Measurements from ENCODE around the gene MYO1B.

MYO1B gene

GRCh38 chr2:191355170-191355758, 110.1 kb downstream of the MYO1B start:
- DNase-seq (ENCODE audit: extremely low read depth in 1 of 2, low read depth in 1 of 2), result no peak

- DNase-seq (ENCODE audit: extremely low read depth in 1 of 2, low read depth in 1 of 2), result no peak
Measured at GRCh38 chr2:191357678-191358077, 112.5 kb downstream of the MYO1B start.

- no peak for DNase-seq (ENCODE audit: extremely low read depth in 1 of 2, low read depth in 1 of 2)
Measured at GRCh38 chr2:191358325-191359025, 113.3 kb downstream of the MYO1B start.

GRCh38 chr2:191359133-191359532, 113.9 kb downstream of the MYO1B start:
- no peak for DNase-seq (ENCODE audit: extremely low read depth in 1 of 2, low read depth in 1 of 2)

GRCh38 chr2:191360918-191361317, 115.7 kb downstream of the MYO1B start:
- DNase-seq (ENCODE audit: extremely low read depth in 1 of 2, low read depth in 1 of 2), result no peak

GRCh38 chr2:191362841-191363240, 117.6 kb downstream of the MYO1B start:
- DNase-seq (ENCODE audit: extremely low read depth in 1 of 2, low read depth in 1 of 2), result no peak

GRCh38 chr2:191363267-191363666, 118.1 kb downstream of the MYO1B start:
- DNase-seq (ENCODE audit: extremely low read depth in 1 of 2, low read depth in 1 of 2), result no peak

- no peak for DNase-seq (ENCODE audit: extremely low read depth in 1 of 2, low read depth in 1 of 2)
Measured at GRCh38 chr2:191365089-191365488, 119.9 kb downstream of the MYO1B start.

- DNase-seq (ENCODE audit: extremely low read depth in 1 of 2, low read depth in 1 of 2), result no peak
Measured at GRCh38 chr2:191366199-191366598, 121.0 kb downstream of the MYO1B start.

- no peak for DNase-seq (ENCODE audit: extremely low read depth in 1 of 2, low read depth in 1 of 2)
Measured at GRCh38 chr2:191369034-191369433, 123.8 kb downstream of the MYO1B start.

- DNase-seq (ENCODE audit: extremely low read depth in 1 of 2, low read depth in 1 of 2), result no peak
Measured at GRCh38 chr2:191374366-191374765, 129.2 kb downstream of the MYO1B start.

GRCh38 chr2:191374939-191375338, 129.7 kb downstream of the MYO1B start:
- DNase-seq (ENCODE audit: extremely low read depth in 1 of 2, low read depth in 1 of 2), result no peak

GRCh38 chr2:191376981-191377629, 131.9 kb downstream of the MYO1B start:
- DNase-seq (ENCODE audit: extremely low read depth in 1 of 2, low read depth in 1 of 2), result peak in 1 of 2 donors; percentile 6

GRCh38 chr2:191379375-191379774, 134.2 kb downstream of the MYO1B start:
- no peak for DNase-seq (ENCODE audit: extremely low read depth in 1 of 2, low read depth in 1 of 2)

- no peak for DNase-seq (ENCODE audit: extremely low read depth in 1 of 2, low read depth in 1 of 2)
Measured at GRCh38 chr2:191382801-191383200, 137.6 kb downstream of the MYO1B start.

- no peak for DNase-seq (ENCODE audit: extremely low read depth in 1 of 2, low read depth in 1 of 2)
Measured at GRCh38 chr2:191383486-191383885, 138.3 kb downstream of the MYO1B start.

GRCh38 chr2:191384829-191385228, 139.6 kb downstream of the MYO1B start:
- no peak for DNase-seq (ENCODE audit: extremely low read depth in 1 of 2, low read depth in 1 of 2)

- peak in 1 of 2 donors; percentile 21 for DNase-seq (ENCODE audit: extremely low read depth in 1 of 2, low read depth in 1 of 2)
Measured at GRCh38 chr2:191385416-191386160, 140.4 kb downstream of the MYO1B start.

GRCh38 chr2:191386938-191387536, 141.8 kb downstream of the MYO1B start:
- no peak for DNase-seq (ENCODE audit: extremely low read depth in 1 of 2, low read depth in 1 of 2)

GRCh38 chr2:191389288-191389687, 144.1 kb downstream of the MYO1B start:
- DNase-seq (ENCODE audit: extremely low read depth in 1 of 2, low read depth in 1 of 2), result no peak

- DNase-seq (ENCODE audit: extremely low read depth in 1 of 2, low read depth in 1 of 2), result no peak
Measured at GRCh38 chr2:191391171-191391570, 146.0 kb downstream of the MYO1B start.
